Measurements from ENCODE around the gene ARSB.

DNA sequence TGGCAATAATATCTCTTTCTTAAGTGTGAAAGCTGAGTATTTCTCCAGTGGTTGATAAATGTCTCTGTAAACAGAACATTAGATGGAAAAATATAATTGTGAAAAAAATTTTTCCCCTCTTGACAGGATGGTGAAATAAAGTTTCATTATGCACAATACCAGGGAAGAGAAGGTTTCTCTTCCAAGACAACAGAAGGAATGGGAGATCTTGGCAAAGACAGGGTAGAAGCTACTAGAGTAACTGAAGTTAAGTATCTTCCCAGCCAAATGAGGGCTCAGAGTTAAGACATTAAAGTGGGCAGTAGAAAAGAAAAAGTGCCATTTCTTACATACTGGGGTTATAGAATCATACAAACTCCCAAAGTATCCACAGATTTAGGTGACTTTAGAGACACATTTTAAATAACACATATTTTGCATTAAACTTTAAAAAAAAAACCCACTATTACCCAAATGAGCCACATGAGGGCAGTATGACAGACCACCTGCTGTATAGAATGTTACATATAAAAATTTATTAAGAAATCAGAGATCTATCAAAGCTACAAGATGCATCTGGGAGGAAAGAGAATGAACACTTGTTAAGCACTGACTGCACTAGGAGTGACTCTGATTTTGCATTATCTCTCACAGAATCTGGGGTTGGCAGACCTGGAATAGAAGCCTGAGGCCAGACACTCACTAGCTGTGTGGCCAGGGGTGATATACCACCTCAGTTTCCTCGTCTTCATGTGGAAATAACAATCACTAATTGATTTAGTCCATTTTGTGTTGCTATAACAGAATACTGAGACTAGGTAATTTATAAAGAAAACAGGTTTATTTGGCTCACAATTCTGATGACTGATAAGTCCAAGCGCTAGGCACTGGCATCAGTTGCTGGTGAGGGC lies 98.5 kb downstream of the ARSB start:
- TF ChIP-seq, protein P1, sequence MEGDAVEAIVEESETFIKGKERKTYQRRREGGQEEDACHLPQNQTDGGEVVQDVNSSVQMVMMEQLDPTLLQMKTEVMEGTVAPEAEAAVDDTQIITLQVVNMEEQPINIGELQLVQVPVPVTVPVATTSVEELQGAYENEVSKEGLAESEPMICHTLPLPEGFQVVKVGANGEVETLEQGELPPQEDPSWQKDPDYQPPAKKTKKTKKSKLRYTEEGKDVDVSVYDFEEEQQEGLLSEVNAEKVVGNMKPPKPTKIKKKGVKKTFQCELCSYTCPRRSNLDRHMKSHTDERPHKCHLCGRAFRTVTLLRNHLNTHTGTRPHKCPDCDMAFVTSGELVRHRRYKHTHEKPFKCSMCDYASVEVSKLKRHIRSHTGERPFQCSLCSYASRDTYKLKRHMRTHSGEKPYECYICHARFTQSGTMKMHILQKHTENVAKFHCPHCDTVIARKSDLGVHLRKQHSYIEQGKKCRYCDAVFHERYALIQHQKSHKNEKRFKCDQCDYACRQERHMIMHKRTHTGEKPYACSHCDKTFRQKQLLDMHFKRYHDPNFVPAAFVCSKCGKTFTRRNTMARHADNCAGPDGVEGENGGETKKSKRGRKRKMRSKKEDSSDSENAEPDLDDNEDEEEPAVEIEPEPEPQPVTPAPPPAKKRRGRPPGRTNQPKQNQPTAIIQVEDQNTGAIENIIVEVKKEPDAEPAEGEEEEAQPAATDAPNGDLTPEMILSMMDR (IDR thresholded peaks at IDR 0.05), result peak; percentile 81
- TF ChIP-seq, protein P2, sequence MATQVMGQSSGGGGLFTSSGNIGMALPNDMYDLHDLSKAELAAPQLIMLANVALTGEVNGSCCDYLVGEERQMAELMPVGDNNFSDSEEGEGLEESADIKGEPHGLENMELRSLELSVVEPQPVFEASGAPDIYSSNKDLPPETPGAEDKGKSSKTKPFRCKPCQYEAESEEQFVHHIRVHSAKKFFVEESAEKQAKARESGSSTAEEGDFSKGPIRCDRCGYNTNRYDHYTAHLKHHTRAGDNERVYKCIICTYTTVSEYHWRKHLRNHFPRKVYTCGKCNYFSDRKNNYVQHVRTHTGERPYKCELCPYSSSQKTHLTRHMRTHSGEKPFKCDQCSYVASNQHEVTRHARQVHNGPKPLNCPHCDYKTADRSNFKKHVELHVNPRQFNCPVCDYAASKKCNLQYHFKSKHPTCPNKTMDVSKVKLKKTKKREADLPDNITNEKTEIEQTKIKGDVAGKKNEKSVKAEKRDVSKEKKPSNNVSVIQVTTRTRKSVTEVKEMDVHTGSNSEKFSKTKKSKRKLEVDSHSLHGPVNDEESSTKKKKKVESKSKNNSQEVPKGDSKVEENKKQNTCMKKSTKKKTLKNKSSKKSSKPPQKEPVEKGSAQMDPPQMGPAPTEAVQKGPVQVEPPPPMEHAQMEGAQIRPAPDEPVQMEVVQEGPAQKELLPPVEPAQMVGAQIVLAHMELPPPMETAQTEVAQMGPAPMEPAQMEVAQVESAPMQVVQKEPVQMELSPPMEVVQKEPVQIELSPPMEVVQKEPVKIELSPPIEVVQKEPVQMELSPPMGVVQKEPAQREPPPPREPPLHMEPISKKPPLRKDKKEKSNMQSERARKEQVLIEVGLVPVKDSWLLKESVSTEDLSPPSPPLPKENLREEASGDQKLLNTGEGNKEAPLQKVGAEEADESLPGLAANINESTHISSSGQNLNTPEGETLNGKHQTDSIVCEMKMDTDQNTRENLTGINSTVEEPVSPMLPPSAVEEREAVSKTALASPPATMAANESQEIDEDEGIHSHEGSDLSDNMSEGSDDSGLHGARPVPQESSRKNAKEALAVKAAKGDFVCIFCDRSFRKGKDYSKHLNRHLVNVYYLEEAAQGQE (IDR thresholded peaks at IDR 0.05; ENCODE audit: low read depth, low read length), result no peak
- TF ChIP-seq FOXJ3 (CRISPR knock-in tag; IDR thresholded peaks at IDR 0.05) (no peak), YY1 (IDR thresholded peaks at IDR 0.05; ENCODE audit: low read depth) (no peak), POLR2AphosphoS5 (IDR thresholded peaks at IDR 0.05; ENCODE audit: low read depth, low read length) (no peak), RXRA (IDR thresholded peaks at IDR 0.05; ENCODE audit: borderline replicate concordance, low read depth) (no peak), JUND (IDR thresholded peaks at IDR 0.05) (no peak), EZH2phosphoT487 (IDR thresholded peaks at IDR 0.05; ENCODE audit: borderline replicate concordance, low read depth) (no peak), FOXM1 (IDR thresholded peaks at IDR 0.05; ENCODE audit: low read depth) (no peak)
- TF ChIP-seq, protein P3, sequence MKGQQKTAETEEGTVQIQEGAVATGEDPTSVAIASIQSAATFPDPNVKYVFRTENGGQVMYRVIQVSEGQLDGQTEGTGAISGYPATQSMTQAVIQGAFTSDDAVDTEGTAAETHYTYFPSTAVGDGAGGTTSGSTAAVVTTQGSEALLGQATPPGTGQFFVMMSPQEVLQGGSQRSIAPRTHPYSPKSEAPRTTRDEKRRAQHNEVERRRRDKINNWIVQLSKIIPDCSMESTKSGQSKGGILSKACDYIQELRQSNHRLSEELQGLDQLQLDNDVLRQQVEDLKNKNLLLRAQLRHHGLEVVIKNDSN (IDR thresholded peaks at IDR 0.05; ENCODE audit: borderline replicate concordance, low read depth), result no peak
- TF ChIP-seq, protein P4, sequence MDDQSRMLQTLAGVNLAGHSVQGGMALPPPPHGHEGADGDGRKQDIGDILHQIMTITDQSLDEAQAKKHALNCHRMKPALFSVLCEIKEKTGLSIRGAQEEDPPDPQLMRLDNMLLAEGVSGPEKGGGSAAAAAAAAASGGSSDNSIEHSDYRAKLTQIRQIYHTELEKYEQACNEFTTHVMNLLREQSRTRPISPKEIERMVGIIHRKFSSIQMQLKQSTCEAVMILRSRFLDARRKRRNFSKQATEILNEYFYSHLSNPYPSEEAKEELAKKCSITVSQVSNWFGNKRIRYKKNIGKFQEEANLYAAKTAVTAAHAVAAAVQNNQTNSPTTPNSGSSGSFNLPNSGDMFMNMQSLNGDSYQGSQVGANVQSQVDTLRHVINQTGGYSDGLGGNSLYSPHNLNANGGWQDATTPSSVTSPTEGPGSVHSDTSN (IDR thresholded peaks at IDR 0.05), result no peak

Measured in SK-N-SH (cell line).